ENCODE measurements around the gene MED14.
A peak's percentile ranks its signal among the peaks of the same experiment; 100 is the strongest.
"Not testable (repeated sequence)": the region's sequence is repeated elsewhere in the genome, so short reads cannot be mapped to it uniquely, and the experiment has no call there.

Gene MED14

GRCh38 chrX:40735325-40736169 is at the start of gene MED14:
TSS of gene MED14 (minus strand) at chrX:40735542. CDS start at chrX:40735412, 130 bp downstream.
- peak; percentile 96 for DNase-seq

- no peak for DNase-seq
Measured at GRCh38 chrX:40784516-40785151, 49.3 kb upstream of the MED14 start.

- DNase-seq, result not testable (repeated sequence)
Measured at GRCh38 chrX:40782644-40783259, 47.4 kb upstream of the MED14 start.

- no peak for DNase-seq
Measured at GRCh38 chrX:40780951-40781350, 45.6 kb upstream of the MED14 start.

- no peak for DNase-seq
Measured at GRCh38 chrX:40780082-40780481, 44.7 kb upstream of the MED14 start.

GRCh38 chrX:40778861-40779575 is 43.7 kb upstream of the MED14 start:
- DNase-seq, result no peak

- DNase-seq, result no peak
Measured at GRCh38 chrX:40773809-40774208, 38.5 kb upstream of the MED14 start.

- no peak for DNase-seq
Measured at GRCh38 chrX:40773188-40773587, 37.8 kb upstream of the MED14 start.

- no peak for DNase-seq
Measured at GRCh38 chrX:40772290-40772689, 36.9 kb upstream of the MED14 start.

GRCh38 chrX:40761762-40762161 is 26.4 kb upstream of the MED14 start:
- no peak for DNase-seq

- DNase-seq, result no peak
Measured at GRCh38 chrX:40759374-40759773, 24.0 kb upstream of the MED14 start.

GRCh38 chrX:40757058-40757457 is 21.7 kb upstream of the MED14 start:
- DNase-seq, result no peak

GRCh38 chrX:40755291-40756249 is 20.2 kb upstream of the MED14 start:
- DNase-seq, result no peak

GRCh38 chrX:40749681-40750494 is 14.5 kb upstream of the MED14 start:
- DNase-seq, result no peak

- DNase-seq, result no peak
Measured at GRCh38 chrX:40748977-40749376, 13.6 kb upstream of the MED14 start.

- DNase-seq, result no peak
Measured at GRCh38 chrX:40746521-40746920, 11.2 kb upstream of the MED14 start.

- DNase-seq, result no peak
Measured at GRCh38 chrX:40736170-40736505, 796 bp upstream of the MED14 start.

GRCh38 chrX:40734971-40735324 is 394 bp downstream of the MED14 start:
- no peak for DNase-seq

- no peak for DNase-seq
Measured at GRCh38 chrX:40733706-40734105, 1.6 kb downstream of the MED14 start.

GRCh38 chrX:40732499-40732898 is 2.8 kb downstream of the MED14 start:
- DNase-seq, result not testable (repeated sequence)
